Spleen (tissue), 7 donors: ENCODE data around the gene LRP1.

Source experiments
- CTCF ChIP-seq, 11 experiments: fragments of 200-600 bp in 7 of 11; fragments of 450-650 bp in 4 of 11; sonication (generic) in 4 of 11; IDR thresholded peaks in 8 of 11; conservative IDR thresholded peaks in 3 of 11; 1 replicate in 7 of 11; 2 replicates in 4 of 11; pipeline versions ENCODE4 v1.4.0 to v1.8.0; 2016 to 2021; ENCODE audit warnings: antibody characterized with exemption in 11 of 11, inconsistent platforms in 4 of 11, mild to moderate bottlenecking in 1 of 11
- POLR2A ChIP-seq, 3 donors: fragments of 450-650 bp; IDR thresholded peaks; one replicate each; pipeline ENCODE4 v1.5.1; 2017; ENCODE audit warnings: antibody characterized with exemption in 3 of 3, mild to moderate bottlenecking in 1 of 3
- donor health status: DM: no; HTN: no; CAD: no; lungs with moderate emphysema.
- donor health status: DM: no; HTN: no; CAD: no.
- donor health status: DM: no; HTN: no; CAD: no.

DNA sequence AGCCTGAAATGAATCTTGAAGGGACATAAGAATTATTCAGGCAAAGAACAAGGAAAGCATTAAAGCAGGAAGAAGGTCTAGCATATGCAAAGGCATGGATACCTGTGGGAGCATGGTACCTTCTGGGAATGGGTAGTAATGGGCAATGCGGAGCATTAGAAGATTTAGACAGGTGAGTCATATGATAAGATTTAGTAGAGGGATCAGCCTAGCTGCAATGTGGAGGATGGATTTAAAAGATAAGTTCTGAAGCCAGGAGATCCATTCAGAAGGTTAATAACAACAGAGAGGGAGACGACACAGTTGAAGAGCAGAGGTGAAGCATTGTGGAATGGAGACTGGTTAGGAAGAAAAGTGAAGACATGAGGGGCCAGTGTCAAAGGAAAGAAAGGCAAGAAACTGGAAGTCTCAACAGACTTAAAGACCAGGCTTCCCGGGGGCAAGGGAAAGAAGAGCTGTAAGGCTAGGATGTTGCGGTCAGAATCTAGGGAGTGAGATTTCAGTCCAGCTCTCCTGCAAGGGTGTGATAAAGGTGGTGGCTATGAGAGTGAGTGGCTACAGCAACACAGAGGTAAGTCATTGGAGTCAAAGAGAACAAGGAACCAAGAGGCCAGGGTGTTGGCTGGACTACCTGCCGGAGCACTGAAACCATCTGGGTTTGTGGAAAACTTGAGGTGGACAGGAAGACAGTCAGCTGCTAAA is 11.6 kb upstream of the LRP1 start:
- no peak for TF ChIP-seq CTCF (IDR thresholded peaks at IDR 0.05 in 8 of 11, conservative IDR thresholded peaks at IDR 0.05 in 3 of 11)
- TF ChIP-seq POLR2A (IDR thresholded peaks at IDR 0.05) = no peak
